Measurements from ENCODE around the gene NEXN.
A peak's percentile ranks its signal among the peaks of the same experiment; 100 is the strongest.

NEXN gene

GRCh38 chr1:77888081-77888780 lies at the start of gene NEXN:
TSS of gene NEXN (plus strand) at chr1:77888624. CDS start at chr1:77916107, 27,483 bp downstream.
- DNase-seq: no peak

DNA sequence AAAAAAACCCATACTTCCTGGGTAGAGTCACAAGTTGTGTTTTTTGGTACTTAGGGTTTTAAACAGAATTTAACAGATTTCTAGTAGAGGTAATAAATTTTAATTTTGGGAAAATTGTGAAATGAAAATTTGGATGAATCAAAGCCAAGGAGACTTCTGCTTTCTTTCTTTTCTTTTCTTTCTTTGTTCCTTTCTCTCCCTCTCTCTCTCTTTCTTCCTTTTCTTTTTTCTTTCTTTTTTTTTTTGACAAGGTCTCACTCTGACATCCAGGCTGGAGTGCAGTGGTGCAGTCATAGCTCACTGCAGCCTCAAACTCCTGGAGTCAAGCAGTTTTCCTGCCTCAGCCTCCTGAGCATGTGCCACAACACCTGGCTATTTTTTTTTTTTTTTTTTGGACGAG lies 46.9 kb upstream of the NEXN start:
- no peak for DNase-seq

- no peak for DNase-seq
These were observed 42.5 kb upstream of the NEXN start for GRCh38 chr1:77845951-77846350.

- no peak for DNase-seq
These were observed 41.5 kb upstream of the NEXN start for GRCh38 chr1:77846966-77847365.

DNA sequence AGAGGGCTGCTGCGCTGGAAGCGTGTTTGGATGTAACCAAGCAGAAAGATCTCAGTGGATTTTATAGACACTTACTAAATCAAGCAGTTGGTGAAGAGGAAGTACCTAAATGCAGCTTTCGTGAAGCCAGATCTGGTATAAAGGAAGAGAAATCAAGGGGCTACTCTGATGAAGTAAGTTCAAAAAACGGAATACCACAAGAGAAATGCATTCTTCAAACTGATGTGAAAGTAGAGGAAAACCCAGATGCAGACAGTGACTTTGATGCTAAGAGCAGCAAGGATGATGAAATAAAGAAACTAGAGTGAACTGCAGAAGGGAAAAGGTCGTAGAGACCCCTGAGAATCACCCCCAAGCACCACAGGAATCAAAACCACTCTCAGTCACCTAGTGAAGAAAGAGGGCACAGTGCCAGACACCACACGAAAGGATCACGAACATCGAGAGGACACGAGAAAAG lies 40.8 kb upstream of the NEXN start:
- no peak for DNase-seq

- DNase-seq: no peak
These were observed 38.3 kb upstream of the NEXN start for GRCh38 chr1:77850082-77850481.

GRCh38 chr1:77857552-77857951 lies 30.9 kb upstream of the NEXN start:
- DNase-seq: no peak

DNA sequence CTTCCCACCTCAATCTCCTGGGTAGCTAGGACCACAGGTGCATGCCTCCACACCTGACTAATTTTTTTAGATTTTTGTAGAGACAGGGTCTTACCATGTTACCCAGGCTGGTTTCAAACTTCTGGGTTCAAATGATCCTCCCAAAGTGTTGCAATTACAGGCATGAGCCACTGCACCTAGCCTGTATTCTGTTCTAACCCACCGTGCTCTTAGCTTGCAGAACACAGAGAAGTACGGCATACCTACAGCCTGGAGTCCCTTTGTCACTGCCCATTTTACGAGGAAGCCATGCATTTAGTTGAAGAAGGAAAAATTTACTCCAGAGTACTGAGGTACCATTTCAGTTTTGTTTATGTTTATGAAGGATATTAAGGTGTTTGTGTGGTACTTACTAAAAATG lies 29.7 kb upstream of the NEXN start:
- no peak for DNase-seq

GRCh38 chr1:77859248-77859647 lies 29.2 kb upstream of the NEXN start:
- no peak for DNase-seq

DNA sequence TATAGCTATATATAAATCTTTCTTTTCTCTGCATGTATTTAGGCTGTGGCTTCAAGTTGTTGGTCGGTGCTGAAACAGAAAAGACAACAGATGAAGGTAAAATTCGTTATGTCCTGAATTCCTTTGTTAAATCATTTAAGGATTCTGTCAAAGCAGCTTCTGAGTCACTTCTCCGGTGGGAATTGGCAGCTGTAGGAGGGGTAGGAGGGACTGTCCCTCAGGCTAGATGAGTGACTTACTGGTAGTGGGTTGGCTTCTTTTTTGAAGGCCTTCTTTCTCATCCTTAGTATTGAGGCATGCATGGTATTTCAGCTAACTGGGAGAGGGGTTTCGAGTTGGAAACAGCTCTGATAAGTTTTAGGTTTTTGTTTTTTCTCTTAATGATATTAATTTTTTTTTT lies 22.1 kb upstream of the NEXN start:
- no peak for DNase-seq

GRCh38 chr1:77872645-77873044 lies 15.8 kb upstream of the NEXN start:
- DNase-seq: no peak

- no peak for DNase-seq
These were observed 15.0 kb upstream of the NEXN start for GRCh38 chr1:77873461-77873860.

GRCh38 chr1:77874804-77875445 lies 13.5 kb upstream of the NEXN start:
- no peak for DNase-seq

DNA sequence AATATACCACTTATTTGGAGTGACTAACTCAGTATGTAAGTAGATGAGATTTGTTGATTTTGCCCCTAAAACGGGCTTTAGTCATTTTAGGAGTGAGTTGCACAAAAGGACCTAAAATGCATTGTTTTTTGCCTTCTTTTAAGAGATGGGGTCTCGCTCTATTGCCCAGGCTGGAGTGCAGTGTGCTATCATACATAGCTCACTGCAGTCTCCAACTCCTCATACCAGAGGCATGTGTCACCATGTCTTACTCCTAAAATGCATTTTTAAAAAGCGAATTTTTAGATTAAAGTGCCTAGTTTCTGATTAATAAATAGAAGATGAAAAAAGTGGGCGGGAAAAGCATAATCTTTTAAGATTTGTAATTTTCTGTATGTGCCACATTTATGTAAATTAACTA lies 11.5 kb upstream of the NEXN start:
- no peak for DNase-seq

- no peak for DNase-seq
These were observed 7.4 kb upstream of the NEXN start for GRCh38 chr1:77881061-77881460.

DNA sequence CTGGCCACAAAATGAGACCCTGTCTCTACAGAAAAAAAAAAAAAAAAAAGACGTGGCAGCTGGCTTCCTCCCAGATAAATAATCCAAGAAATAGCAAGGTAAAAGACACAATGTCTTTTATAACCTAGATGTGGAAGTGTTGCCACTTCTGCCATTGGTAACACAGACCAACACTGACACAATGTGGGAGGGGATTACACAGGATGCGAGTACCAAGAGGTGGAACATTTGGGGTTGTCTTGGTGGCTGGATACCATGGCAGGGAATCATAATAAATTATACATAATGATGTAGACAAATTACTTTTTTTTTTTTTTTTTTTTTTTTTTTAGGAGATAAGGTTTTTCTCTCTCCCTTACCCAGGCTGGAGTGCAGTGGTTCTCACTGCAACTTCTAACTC lies 6.0 kb upstream of the NEXN start:
- no peak for DNase-seq

GRCh38 chr1:77888781-77889642 lies 588 bp downstream of the NEXN start:
- DNase-seq: peak; percentile 1 to 6

DNA sequence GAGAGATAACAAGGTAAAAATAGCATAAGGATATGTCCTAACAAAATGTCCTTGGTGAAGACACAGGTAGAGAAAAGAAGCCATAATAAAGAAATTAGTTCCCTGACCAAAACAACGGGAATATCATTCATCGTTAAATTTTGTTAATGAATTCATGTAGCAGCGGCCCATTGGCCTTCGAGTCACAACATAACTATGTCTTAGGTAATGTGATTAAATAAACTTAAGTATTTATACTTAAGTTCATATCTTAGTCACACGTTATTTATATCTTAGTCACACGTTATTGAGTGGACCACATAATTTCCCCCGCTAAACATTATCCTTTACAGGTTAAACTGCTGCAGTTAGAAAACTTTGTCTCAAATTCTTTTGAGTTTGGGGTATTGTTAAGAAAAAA lies 1.2 kb downstream of the NEXN start:
- DNase-seq: no peak

GRCh38 chr1:77891200-77891599 lies 2.8 kb downstream of the NEXN start:
- DNase-seq: no peak

GRCh38 chr1:77899647-77900320 lies 11.4 kb downstream of the NEXN start:
- DNase-seq: no peak

DNA sequence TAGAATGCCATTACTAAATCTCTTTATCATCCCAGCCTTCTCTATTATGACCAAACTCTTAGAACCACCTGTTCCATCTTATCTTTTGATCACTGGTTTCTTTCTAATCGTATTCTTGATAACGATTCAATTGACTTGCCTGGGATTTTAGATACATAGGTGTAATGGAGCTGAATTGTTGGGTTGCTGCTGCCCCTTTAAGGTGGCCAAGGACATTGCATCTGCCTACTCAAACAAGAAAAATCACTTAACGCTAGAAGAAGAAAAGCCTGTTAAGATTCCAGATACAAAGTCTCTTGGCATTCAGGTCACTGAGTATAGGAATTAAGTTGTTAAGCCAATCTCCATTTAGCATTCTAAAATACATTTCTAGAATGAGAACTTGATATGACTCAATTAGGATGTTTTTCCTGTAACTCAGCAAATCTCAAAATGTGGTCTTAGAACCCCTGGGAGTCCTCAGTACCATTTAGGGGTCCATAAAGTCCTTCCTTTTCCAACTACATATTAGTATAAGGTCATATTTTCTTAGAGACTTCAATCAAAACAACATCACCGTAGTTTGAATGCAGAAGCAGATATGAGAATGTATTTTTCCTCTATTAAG lies 12.4 kb downstream of the NEXN start:
- no peak for DNase-seq

GRCh38 chr1:77905603-77906002 lies 17.2 kb downstream of the NEXN start:
- no peak for DNase-seq

All from activated CD4-positive, alpha-beta T cell treated with anti-CD3 and anti-CD28 coated beads, Interleukin-2, amount 50 U/mL, for 4 hours (primary cell).